Tibial nerve (tissue), 4 donors: Measurements from ENCODE around the gene SMAD1. TPM values are rescaled to one million over a fixed set of nuclear protein-coding genes. Genes with fewer than 3 reads are reported as not detected.

ENCODE experiments used
- DNase-seq, 2 donors: peaks; one replicate each; pipeline ENCODE4 v3.0.0-alpha.2; 2019; ENCODE audit warnings: low spot score in 2 of 2
- H3K27ac ChIP-seq, 4 donors: fragments of 200-600 bp; sonication (generic) in 3 of 4; one replicate each; pipeline ENCODE4 v1.5.1; 2017 to 2019; ENCODE audit warnings: mild to moderate bottlenecking in 1 of 4
- H3K27me3 ChIP-seq, 2 donors: fragments of 200-600 bp; sonication (generic) in 1 of 2; one replicate each; pipeline versions ENCODE4 v1.5.1 to v1.6.0; 2017 to 2019
- H3K36me3 ChIP-seq, 3 donors: fragments of 200-600 bp; sonication (generic); one replicate each; pipeline ENCODE4 v1.5.1; 2018 to 2019
- H3K4me1 ChIP-seq, 4 donors: fragments of 200-600 bp; sonication (generic) in 3 of 4; one replicate each; pipeline ENCODE4 v1.5.1; 2017 to 2019
- H3K4me3 ChIP-seq, 4 donors: fragments of 200-600 bp; sonication (generic) in 3 of 4; one replicate each; pipeline ENCODE4 v1.5.1; 2017 to 2019; ENCODE audit warnings: mild to moderate bottlenecking in 1 of 4, moderate library complexity in 1 of 4
- H3K9me3 ChIP-seq, 4 donors: fragments of 200-600 bp; sonication (generic) in 3 of 4; one replicate each; pipeline ENCODE4 v1.5.1; 2017 to 2019
- EP300 ChIP-seq, 2 donors: sonication (generic); formaldehyde crosslinking; IDR thresholded peaks; one replicate each; pipeline ENCODE4 v1.6.1; 2017; ENCODE audit warnings: antibody characterized with exemption in 2 of 2, mild to moderate bottlenecking in 1 of 2
- POLR2A ChIP-seq, 2 donors: fragments of 450-650 bp; IDR thresholded peaks; one replicate each; pipeline ENCODE4 v1.6.1; 2017; ENCODE audit warnings: antibody characterized with exemption in 2 of 2, mild to moderate bottlenecking in 2 of 2, moderate library complexity in 2 of 2
- WGBS, 2 donors: methylation state at CpG; one replicate each; pipeline ENCODE4 v1.1.5; 2018; 5-methylcytosine and 5-hydroxymethylcytosine counted together
- total RNA-seq, 4 donors: library from RNA; depleted of rRNA; stranded (reverse); fragments of >200 nt; gene quantifications; one replicate each; pipeline ENCODE4 v1.1.0, GENCODE V29; 2016
- TF ChIP-seq, protein P1 (sequence below), 5 experiments: fragments of 200-600 bp in 3 of 5; fragments of 450-650 bp in 2 of 5; sonication (generic) in 3 of 5; IDR thresholded peaks; one replicate each; pipeline ENCODE4 v1.5.1; 2016 to 2019; ENCODE audit warnings: antibody characterized with exemption in 5 of 5, mild to moderate bottlenecking in 3 of 5, moderate library complexity in 2 of 5

SMAD1 gene
- total RNA-seq, 4 donors from 2014 or later = 23.8 to 48.6 (median 34.9) TPM

DNA sequence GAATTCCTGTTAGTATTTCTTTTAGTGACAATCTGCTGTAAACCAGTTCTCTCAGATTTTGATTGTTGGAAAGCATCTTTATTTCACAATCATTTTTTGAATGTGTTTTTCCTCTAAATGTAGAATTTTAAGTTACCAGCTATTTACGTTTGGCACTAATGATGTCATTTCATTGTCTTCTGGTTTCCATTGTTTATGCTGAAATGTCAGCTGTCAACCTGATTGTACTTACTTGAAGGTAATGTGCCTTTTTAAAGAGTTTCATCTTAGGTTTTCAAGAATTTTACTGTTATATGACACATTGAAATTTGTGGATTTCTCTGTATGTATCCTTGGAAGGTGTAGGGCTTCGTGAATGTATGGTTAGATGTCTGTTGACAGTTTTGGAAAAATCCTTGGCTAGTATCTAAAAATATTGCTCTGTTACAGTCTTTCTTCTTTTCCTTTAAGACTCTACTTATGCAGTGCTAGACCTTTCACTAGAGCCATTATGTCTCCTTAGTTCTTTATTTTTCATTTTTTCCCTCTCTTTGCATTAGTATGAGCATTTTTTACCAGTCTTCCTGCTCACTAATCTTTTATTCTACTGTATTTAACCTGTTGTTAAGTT lies 30.4 kb downstream of the SMAD1 start:
- Histone ChIP-seq H3K27me3 (no peaks in the 10 kb centered on the region), H3K9me3 (peaks cover 0 to 23% (median 9%) of the 10 kb centered on the region in 4 donors), H3K36me3 (peaks cover 0 to 27% (median 0%) of the 10 kb centered on the region in 3 donors), H3K4me1 (peaks cover 0 to 13% (median 3%) of the 10 kb centered on the region in 4 donors), H3K4me3 (no peak overlapping the region), H3K27ac (no peak overlapping the region)
- 83% methylated on average over 2 of the region's 2 CpGs for WGBS, 2 donors
- DNase-seq = no peak
- no peak for TF ChIP-seq POLR2A (IDR thresholded peaks at IDR 0.05)
- TF ChIP-seq, protein P1, sequence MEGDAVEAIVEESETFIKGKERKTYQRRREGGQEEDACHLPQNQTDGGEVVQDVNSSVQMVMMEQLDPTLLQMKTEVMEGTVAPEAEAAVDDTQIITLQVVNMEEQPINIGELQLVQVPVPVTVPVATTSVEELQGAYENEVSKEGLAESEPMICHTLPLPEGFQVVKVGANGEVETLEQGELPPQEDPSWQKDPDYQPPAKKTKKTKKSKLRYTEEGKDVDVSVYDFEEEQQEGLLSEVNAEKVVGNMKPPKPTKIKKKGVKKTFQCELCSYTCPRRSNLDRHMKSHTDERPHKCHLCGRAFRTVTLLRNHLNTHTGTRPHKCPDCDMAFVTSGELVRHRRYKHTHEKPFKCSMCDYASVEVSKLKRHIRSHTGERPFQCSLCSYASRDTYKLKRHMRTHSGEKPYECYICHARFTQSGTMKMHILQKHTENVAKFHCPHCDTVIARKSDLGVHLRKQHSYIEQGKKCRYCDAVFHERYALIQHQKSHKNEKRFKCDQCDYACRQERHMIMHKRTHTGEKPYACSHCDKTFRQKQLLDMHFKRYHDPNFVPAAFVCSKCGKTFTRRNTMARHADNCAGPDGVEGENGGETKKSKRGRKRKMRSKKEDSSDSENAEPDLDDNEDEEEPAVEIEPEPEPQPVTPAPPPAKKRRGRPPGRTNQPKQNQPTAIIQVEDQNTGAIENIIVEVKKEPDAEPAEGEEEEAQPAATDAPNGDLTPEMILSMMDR (IDR thresholded peaks at IDR 0.05) = no peak
- TF ChIP-seq EP300 (IDR thresholded peaks at IDR 0.05) = no peak

DNA sequence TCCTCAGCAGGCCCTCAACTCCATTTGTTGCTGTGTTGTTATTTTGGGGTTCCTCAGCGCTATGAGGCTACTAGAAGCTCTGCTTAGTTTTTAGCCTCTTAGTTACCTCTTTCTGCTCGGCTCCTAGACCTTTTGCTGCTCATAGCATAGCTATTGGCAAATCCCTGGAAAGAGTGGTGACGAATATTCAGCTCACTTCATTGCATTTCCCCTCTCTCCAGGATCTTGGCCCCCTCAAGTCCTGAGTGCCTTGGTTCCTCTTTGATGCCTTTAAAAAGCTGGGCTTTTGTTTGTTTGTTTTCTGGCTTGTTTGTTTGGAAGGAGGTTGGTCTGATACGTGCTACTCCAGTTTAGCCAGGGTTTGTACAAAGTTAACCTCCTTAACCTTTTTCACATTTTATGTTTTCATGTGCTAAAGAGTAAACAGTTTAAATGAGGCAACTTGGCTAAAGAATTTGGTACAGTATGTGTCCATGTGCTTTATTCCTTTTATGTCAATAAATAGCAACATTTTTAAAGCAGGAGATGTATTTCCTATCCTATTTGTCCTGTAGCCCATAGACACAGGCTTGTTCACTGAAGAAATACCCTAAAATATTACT lies 31.5 kb downstream of the SMAD1 start:
- H3K9me3 ChIP-seq = peaks cover 0 to 23% (median 9%) of the 10 kb centered on the region in 4 donors
- peaks cover 0 to 2% (median 0%) of the 10 kb centered on the region in 4 donors for H3K4me1 ChIP-seq
- peaks cover 0 to 31% (median 0%) of the 10 kb centered on the region in 3 donors for H3K36me3 ChIP-seq
- TF ChIP-seq EP300 (IDR thresholded peaks at IDR 0.05) (no peak), POLR2A (IDR thresholded peaks at IDR 0.05) (no peak)
- TF ChIP-seq, protein P1 (IDR thresholded peaks at IDR 0.05) = no peak
- DNase-seq = no peak
- no peaks in the 10 kb centered on the region for H3K27me3 ChIP-seq
- no peak overlapping the region for H3K4me3 ChIP-seq
- H3K27ac ChIP-seq = no peak overlapping the region
- WGBS, 2 donors = 77 to 80% methylated on average over 4 of the region's 4 CpGs

GRCh38 chr4:145520172-145520571 lies 38.5 kb downstream of the SMAD1 start:
- 91 to 96% methylated on average over 1 of the region's 1 CpG for WGBS, 2 donors
- Histone ChIP-seq H3K4me3 (no peak overlapping the region), H3K27ac (no peak overlapping the region), H3K36me3 (peaks cover 0 to 15% (median 0%) of the 10 kb centered on the region in 3 donors), H3K4me1 (peaks cover 0 to 19% (median 2%) of the 10 kb centered on the region in 4 donors), H3K27me3 (no peaks in the 10 kb centered on the region), H3K9me3 (no peaks in the 10 kb centered on the region)
- no peak for DNase-seq
- TF ChIP-seq, protein P1 (IDR thresholded peaks at IDR 0.05) = no peak
- TF ChIP-seq EP300 (IDR thresholded peaks at IDR 0.05) (no peak), POLR2A (IDR thresholded peaks at IDR 0.05) (no peak)

- no peak for DNase-seq
- Histone ChIP-seq H3K4me1 (peaks cover 0 to 30% (median 6%) of the 10 kb centered on the region in 4 donors), H3K4me3 (no peak overlapping the region), H3K9me3 (no peaks in the 10 kb centered on the region), H3K27ac (no peak overlapping the region), H3K36me3 (peaks cover 0 to 10% (median 0%) of the 10 kb centered on the region in 3 donors), H3K27me3 (no peaks in the 10 kb centered on the region)
- 83 to 85% methylated on average over 2 of the region's 2 CpGs for WGBS, 2 donors
- TF ChIP-seq, protein P1 (IDR thresholded peaks at IDR 0.05) = no peak
- TF ChIP-seq POLR2A (IDR thresholded peaks at IDR 0.05) = no peak
- no peak for TF ChIP-seq EP300 (IDR thresholded peaks at IDR 0.05)
Observed at GRCh38 chr4:145521282-145521681, 39.6 kb downstream of the SMAD1 start.

GRCh38 chr4:145523117-145523516 lies 41.5 kb downstream of the SMAD1 start:
- Histone ChIP-seq H3K27ac (no peak overlapping the region), H3K4me3 (no peak overlapping the region), H3K4me1 (peaks cover 0 to 36% (median 6%) of the 10 kb centered on the region in 4 donors), H3K9me3 (no peaks in the 10 kb centered on the region), H3K36me3 (peaks cover 0 to 2% (median 0%) of the 10 kb centered on the region in 3 donors), H3K27me3 (no peaks in the 10 kb centered on the region)
- DNase-seq = no peak
- TF ChIP-seq POLR2A (IDR thresholded peaks at IDR 0.05) (no peak), EP300 (IDR thresholded peaks at IDR 0.05) (no peak)
- TF ChIP-seq, protein P1 (IDR thresholded peaks at IDR 0.05) = no peak
- 90 to 97% methylated on average over 2 of the region's 2 CpGs for WGBS, 2 donors
